ENCODE measurements around the gene KCNK3.

The KCNK3 gene

DNA sequence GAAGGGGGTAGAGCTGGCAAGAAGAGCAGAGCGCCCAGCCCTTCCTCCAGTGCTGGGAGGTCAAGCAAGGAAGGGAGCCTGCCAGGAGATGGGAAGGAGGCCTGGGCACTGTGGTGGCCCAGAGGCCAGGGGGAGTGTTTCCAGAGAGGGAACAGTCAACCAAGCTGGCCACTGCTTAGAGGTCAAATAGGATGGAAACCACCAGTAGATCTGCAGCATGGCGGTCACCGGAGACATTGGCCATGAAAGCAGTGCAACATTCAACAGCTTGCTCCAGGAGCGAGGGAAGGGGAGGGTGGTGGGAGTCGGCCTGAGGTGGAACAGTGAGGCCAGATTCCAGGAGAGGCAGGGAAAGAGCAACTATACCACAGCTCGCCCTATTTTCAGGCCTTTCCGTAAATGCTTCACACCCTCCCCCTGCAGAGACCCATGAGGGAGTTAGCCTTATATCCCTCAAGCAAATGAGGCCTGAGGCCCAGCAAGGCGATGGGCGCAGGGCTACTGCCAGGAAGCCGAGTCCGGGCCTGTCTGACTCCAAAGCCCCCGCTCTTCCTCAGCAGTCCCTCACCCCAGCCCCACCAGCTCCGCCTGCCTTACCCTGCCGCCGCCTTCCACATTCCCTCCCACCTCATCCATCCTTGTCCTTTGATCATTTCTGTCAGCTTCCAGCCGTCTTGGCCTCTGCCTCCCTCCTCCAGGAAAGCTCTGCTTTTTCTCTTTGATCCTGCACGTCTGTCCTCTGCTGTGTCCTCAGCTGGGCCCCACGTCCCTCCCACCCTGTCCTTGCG is 17.0 kb downstream of the KCNK3 start:
- Histone ChIP-seq H2AFZ (ENCODE audit: low read length) (no peak overlapping the region), H3K4me2 (ENCODE audit: low read depth, low read length) (no peak overlapping the region), H3F3A (ENCODE audit: insufficient read depth, low read length) (no peaks in the 10 kb centered on the region), H3K27ac (ENCODE audit: low read length) (no peak overlapping the region), H4K20me1 (ENCODE audit: insufficient read depth, low read length) (no peaks in the 10 kb centered on the region), H3K9ac (ENCODE audit: low read length) (no peak overlapping the region), H3K27me3 (replicated peaks; ENCODE audit: insufficient read depth, low read length) (peaks cover 91% of the 10 kb centered on the region), H3K4me3 (ENCODE audit: low read length) (no peak overlapping the region), H3K9me3 (replicated peaks; ENCODE audit: insufficient read depth, low read length) (no peaks in the 10 kb centered on the region), H3K79me2 (ENCODE audit: low read length) (no peaks in the 10 kb centered on the region), H3K9me2 (replicated peaks; ENCODE audit: insufficient read depth, low read length) (no peaks in the 10 kb centered on the region), H3K4me1 (ENCODE audit: low read length) (no peaks in the 10 kb centered on the region), H3K36me3 (replicated peaks; ENCODE audit: insufficient read depth, low read length) (no peaks in the 10 kb centered on the region)
- no peak for DNase-seq
- TF ChIP-seq EZH2 (optimal IDR thresholded peaks at IDR 0.05; ENCODE audit: low read depth, low read length): no peak
- TF ChIP-seq EZH2phosphoT487 (IDR thresholded peaks at IDR 0.05; ENCODE audit: low read length): no peak

GRCh38 chr2:26710145-26710544 is 17.6 kb downstream of the KCNK3 start:
- Histone ChIP-seq H3K79me2 (ENCODE audit: low read length) (no peaks in the 10 kb centered on the region), H2AFZ (ENCODE audit: low read length) (no peak overlapping the region), H3K9ac (ENCODE audit: low read length) (no peak overlapping the region), H3K4me1 (ENCODE audit: low read length) (no peaks in the 10 kb centered on the region), H3K27me3 (replicated peaks; ENCODE audit: insufficient read depth, low read length) (peaks cover 87% of the 10 kb centered on the region), H3K4me3 (ENCODE audit: low read length) (no peak overlapping the region), H3K36me3 (replicated peaks; ENCODE audit: insufficient read depth, low read length) (no peaks in the 10 kb centered on the region), H3K9me2 (replicated peaks; ENCODE audit: insufficient read depth, low read length) (no peaks in the 10 kb centered on the region), H3K9me3 (replicated peaks; ENCODE audit: insufficient read depth, low read length) (no peaks in the 10 kb centered on the region), H4K20me1 (ENCODE audit: insufficient read depth, low read length) (no peaks in the 10 kb centered on the region), H3F3A (ENCODE audit: insufficient read depth, low read length) (no peaks in the 10 kb centered on the region), H3K4me2 (ENCODE audit: low read depth, low read length) (no peak overlapping the region), H3K27ac (ENCODE audit: low read length) (no peak overlapping the region)
- TF ChIP-seq CTCF (IDR thresholded peaks at IDR 0.05; ENCODE audit: low read length): no peak
- no peak for TF ChIP-seq EZH2phosphoT487 (IDR thresholded peaks at IDR 0.05; ENCODE audit: low read length)
- no peak for TF ChIP-seq EZH2 (optimal IDR thresholded peaks at IDR 0.05; ENCODE audit: low read depth, low read length)
- DNase-seq: no peak

DNA sequence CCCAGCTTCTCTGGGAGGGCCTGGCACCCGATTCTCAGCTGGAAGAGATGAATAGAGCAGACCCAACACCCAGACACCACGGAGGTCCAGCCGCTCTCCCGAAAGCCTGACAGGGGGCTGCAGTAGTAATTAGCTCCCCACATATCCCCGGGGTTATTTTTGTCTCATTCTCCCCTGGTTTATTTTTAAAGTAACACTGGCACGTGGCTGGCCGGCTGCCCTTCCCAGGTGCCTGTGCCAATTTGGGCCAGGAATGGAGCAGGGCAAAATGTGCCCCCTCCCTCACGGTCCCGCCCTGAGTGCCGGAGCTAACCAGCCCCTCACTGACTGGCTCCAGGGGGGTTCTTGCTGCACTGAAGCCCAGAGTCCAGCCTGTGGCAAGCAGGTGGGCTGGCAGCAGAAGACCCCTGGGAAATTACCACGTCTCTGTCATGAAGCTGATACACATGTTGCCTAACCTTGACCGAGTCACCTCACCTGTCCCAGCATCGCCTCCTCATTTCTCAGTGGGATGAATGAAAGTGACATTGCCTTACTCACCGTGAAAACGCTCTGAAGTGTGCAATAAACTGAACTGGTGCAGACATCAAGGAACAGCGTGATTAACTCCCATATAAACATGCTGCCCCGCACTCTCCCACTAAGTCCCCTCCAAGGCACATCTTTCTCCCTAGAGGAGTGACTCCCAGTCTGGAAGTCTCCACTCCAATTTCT is 18.4 kb downstream of the KCNK3 start:
- DNase-seq: no peak

More for the DNA sequence above, 18.4 kb downstream of the KCNK3 start:
- no peak overlapping the region for H3K27ac ChIP-seq (ENCODE audit: low read length)
- H3K4me1 ChIP-seq (ENCODE audit: low read length): no peaks in the 10 kb centered on the region
- no peaks in the 10 kb centered on the region for H3F3A ChIP-seq (ENCODE audit: insufficient read depth, low read length)
- H3K9me3 ChIP-seq (replicated peaks; ENCODE audit: insufficient read depth, low read length): no peaks in the 10 kb centered on the region
- H3K79me2 ChIP-seq (ENCODE audit: low read length): no peaks in the 10 kb centered on the region
- no peaks in the 10 kb centered on the region for H3K9me2 ChIP-seq (replicated peaks; ENCODE audit: insufficient read depth, low read length)
- H3K27me3 ChIP-seq (replicated peaks; ENCODE audit: insufficient read depth, low read length): peaks cover 80% of the 10 kb centered on the region
- H2AFZ ChIP-seq (ENCODE audit: low read length): no peak overlapping the region
- no peak for TF ChIP-seq EZH2 (optimal IDR thresholded peaks at IDR 0.05; ENCODE audit: low read depth, low read length)
- TF ChIP-seq EZH2phosphoT487 (IDR thresholded peaks at IDR 0.05; ENCODE audit: low read length): no peak
- TF ChIP-seq CTCF (IDR thresholded peaks at IDR 0.05; ENCODE audit: low read length): no peak
- no peak overlapping the region for H3K4me2 ChIP-seq (ENCODE audit: low read depth, low read length)
- no peak overlapping the region for H3K9ac ChIP-seq (ENCODE audit: low read length)
- no peaks in the 10 kb centered on the region for H4K20me1 ChIP-seq (ENCODE audit: insufficient read depth, low read length)
- H3K4me3 ChIP-seq (ENCODE audit: low read length): no peak overlapping the region
- no peaks in the 10 kb centered on the region for H3K36me3 ChIP-seq (replicated peaks; ENCODE audit: insufficient read depth, low read length)
